Left hindlimb (tissue), 1 donor: ENCODE data around the gene PURA.

Experiments used
- DNase-seq: peaks from one replicate; pipeline ENCODE4 v3.0.0-alpha.2; 2018

PURA gene

DNA sequence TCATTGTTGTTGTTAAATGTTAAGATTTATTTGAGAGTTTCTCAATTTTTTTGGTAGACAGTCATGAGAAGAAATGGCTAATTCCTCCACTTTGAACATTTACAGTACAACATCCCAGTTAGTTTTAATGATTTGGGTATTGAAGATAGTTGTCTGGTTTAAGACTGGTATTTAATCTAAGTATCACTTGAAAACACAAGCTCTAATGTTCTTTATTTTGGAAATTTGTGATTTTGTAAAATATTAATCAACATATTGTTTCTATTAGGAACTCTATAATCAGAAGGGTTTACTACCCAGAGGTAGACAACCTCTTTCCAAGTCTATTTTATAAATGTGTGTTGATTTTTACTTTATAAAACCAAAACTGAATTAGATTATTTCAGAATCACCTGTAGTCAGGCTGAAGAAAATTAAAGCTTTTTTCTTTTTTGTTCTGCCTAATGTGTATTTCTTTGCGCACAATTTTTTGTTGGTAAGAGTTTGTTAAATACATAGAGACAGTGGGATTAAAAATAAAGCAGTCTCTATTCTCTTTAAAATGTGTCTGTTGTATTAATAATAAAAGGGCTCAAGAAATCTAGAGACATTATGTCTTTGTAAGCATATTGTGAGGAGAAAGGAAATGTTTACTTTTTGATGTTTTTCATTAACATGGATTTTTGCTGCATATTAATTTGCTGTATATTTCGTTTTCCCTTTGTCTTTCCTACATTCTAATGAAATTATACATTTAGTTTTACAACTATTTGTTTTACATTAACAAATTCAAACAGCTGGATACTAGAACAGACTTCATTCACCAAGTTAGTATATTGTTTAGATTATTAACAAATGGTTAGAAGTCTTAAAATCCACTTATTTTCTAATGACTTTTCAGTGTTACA, 3.9 kb upstream of the PURA start:
- no peak for DNase-seq

DNA sequence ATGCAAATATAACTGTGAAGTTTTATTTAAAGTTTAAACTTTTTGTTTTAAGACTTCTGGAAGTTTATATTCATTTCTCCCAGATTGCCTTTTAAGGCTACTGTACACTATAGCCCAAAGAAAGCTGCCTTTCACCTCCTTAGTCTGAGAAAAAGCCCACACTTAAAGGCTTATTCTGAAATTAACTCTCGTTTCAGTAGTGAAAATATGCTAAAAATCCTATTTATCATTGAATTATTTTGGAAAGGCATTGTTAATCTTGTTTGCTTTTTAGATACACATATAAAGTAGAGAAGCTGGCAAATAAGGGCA, 3.3 kb upstream of the PURA start:
- DNase-seq: no peak

GRCh38 chr5:140111011-140111858, 2.7 kb upstream of the PURA start:
- DNase-seq: no peak

DNA sequence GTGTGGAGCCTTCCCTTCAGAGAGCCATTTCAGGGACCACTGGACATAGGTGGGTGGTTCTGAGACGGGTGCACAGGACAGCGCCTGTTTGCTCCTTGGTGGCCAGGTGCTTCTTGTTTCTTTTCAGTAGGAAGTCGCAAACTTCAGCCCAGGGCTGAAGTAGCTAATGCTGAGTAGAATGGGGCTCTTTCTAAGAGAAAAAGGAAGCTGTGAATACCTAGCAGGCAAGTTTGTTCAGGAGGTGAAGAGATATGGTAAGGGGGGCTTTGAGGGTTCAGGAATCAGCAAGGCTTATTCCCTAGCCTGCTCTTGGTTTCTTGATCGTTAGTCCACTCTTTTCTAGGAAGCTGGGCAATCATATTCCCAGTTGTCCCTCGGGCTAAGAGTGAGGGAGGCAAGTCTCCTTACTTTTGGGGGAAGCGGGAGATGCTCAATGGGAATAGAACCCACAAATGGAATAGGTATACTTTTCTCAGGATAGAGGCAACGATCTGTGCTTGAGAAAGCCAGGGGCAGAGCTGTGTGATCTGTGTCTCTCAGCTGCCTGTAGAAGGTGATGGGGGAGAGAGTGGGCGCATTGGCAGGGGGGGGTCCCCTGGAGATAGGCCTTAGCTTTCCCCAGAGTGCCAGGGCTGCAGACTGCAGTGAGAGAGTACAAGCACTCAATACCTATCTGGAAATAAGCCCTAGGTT, 1.9 kb upstream of the PURA start:
- DNase-seq: no peak

DNA sequence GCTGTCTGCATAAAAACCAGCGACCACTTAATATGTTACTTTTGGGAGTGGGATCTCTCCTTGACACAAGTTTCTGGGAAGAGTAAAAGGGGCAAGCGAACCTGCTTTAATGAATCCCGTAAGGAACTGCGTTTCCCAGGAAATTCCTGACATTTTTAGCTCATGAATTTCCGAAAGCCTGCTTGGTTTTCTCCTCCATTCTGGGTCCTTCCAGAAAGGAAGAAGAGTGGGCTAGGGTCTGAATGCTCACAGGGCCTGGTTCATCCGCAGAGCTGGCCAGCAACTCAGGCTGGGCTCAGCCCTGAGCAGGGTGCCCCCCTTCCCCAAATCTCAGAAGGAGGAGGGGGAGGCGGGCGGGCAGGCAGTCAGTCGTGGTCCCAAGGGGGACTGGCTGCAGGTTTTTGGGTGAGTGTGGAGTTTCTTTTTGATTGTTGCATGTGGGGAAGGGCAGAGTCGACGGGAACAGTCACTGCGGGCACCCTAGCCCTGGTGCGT, 1.2 kb upstream of the PURA start:
- no peak for DNase-seq

DNA sequence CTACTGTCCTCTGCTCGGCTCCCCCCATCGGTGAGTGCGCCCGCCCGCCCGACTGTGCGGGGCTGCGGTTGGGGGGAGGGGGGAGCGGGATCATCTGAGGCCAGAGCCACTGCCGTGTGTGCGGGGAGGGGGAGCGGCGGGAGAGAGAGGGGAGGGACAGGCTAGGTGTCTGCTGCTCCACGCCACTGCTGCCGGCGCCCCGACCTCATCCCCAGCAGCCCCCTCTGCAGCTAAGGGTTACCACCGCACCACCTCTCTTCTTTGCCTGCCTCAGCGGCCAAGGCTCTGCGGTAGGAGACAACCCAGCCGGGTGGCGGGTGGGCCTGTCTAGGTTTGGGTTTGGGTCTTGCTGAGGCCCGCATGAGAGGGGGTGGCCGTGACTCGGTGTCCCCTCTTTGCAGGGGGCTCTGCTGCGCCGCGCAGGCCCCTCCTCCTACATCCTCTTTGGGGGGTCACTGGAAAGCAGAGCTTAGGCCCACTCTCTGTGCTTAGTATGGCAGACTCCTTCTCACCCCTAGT, 670 bp upstream of the PURA start:
- no peak for DNase-seq

GRCh38 chr5:140114341-140115185, 654 bp downstream of the PURA start:
- DNase-seq: peak; percentile 71

- no peak for DNase-seq
Measured at GRCh38 chr5:140115186-140115500, 1.2 kb downstream of the PURA start.

GRCh38 chr5:140116716-140117115, 2.8 kb downstream of the PURA start:
- no peak for DNase-seq

GRCh38 chr5:140117523-140117922, 3.6 kb downstream of the PURA start:
- DNase-seq: no peak

DNA sequence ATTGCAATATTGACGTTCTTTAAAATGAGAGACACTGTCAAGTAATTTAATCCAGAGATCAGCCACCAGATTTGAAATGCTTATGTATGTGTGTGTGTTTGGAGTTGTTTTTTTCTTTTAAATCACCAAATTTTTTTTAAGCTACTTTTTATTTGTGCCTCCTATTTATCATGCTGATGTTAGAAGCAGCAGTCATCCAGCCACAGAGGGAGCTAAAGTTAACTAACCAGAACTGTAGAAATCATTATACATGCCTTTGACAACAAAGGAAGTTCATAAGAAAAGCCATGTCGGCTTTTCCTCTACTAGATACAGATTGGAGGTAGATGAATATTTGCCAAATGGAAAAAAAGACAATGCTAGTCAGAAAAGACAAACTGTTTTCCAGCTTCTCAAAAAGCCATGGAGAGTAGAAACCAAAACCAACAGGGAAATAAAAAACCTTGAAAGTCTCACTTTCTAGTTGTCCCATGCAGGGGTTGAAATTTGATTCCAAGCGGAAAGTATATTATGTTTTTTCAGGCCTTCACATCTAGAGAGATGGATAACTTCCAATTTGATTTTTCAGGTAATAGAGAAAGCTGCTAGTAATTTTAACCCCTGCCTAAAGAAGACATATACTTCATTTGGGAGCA, 4.5 kb downstream of the PURA start:
- no peak for DNase-seq

DNA sequence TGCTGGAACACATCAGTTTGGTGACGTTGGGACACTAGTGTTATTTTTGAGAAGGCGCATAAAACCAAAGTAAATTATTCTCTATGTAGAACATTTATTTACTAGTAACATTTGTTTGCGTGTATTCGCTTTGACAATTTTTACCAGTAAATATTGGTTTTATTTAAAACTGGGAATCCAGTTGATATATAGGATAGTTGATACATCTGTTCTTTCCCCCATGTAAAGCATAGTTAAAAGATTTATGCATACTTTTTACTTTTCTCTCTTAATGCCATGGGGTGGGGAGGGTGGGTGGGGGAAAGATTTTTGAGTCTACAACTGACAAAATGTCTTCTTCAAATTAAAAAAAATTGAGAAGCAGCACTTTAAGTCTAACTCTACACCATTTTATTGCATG, 11.7 kb downstream of the PURA start, which contains the start of gene IGIP:
Gene IGIP (plus strand): TSS at position 301 of the 400 bp plus-strand sequence. CDS start 2,540 bp downstream, outside the sequence.
- no peak for DNase-seq

DNA sequence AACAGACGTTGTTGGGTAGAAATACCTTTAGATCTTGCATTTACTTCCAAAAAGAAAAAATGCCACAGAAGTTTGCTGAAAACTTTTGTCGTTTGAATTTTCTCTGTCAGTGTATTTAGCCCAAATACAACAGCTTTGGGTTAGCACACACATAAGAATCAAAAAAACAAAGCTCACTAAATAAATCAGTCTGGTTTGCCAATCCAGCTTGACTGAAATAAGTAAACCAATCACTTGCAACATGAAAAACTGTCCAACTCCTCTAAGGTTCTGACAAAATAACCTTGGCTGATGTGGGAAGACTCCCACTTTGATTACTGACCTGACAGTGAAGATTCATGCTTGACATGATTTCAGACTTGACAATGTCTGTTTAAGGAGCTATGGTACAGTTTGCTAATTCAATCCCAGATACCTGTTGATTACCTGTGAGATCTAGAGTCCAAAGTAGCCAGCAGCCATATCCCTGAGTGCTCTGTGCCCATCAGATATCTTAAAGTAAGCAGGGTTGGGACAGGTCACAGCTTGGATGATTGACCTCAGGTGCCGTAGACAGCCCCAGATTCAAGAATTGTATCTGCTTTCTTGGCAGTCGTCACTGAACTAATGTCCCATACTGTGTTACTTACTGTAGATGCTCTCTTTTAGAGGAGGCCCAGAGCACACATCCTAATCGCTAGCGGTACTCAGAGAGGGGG, 12.6 kb downstream of the PURA start:
- no peak for DNase-seq

- DNase-seq: no peak
Measured at GRCh38 chr5:140128376-140128775, 14.5 kb downstream of the PURA start.

DNA sequence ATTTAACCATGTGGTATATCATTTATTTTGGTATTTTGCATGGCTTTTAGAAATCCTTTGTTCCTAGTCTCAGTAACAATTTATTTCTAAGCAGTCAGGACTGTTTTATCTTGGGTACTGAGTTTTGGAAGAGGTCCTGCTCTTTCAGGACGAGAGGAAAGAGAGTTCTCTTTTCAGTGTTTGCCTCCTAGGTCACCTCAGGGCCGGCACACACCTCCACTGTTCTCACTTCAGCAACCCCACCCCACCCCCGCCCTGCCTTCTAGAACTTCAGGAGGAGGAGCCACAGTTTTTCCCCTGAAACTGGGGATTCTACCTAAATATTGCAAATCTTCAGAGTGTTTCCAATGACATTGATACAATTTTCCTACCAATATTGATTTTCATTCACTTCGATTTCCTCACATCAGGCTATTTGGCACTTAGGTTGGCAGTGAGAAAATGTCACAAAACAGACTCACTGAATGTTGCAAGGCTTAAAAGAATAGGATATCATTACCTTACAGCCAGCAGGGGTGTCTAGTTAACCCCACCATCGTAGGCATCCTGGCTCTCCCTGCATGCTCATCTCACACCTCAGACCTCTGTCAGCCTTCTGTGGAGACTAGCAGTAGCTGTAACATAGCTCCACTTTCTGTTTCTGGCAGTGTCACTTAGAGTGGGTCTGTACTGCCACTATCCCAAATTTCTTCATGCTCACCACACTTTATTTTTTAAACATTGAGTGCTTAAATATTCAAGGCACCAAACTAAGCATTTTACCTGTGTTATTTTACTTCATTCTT, 17.2 kb downstream of the PURA start:
- no peak for DNase-seq

GRCh38 chr5:140131967-140132409, 18.1 kb downstream of the PURA start:
- DNase-seq: no peak

GRCh38 chr5:140133514-140134167, 19.7 kb downstream of the PURA start:
- DNase-seq: no peak

- DNase-seq: no peak
Measured at GRCh38 chr5:140134277-140134935, 20.5 kb downstream of the PURA start.

- DNase-seq: no peak
Measured at GRCh38 chr5:140135127-140135526, 21.2 kb downstream of the PURA start.
